Thoracic aorta (tissue), 2 donors: ENCODE results near the gene GPC3. TPM values are rescaled to one million over a fixed set of nuclear protein-coding genes. Genes with fewer than 3 reads are reported as not detected.

Source experiments
- ATAC-seq: fragments of 150-250 bp; one replicate; pipeline ENCODE4 v1.8.0; 2017; ENCODE audit warnings: low read depth; ENCODE audit not compliant: insufficient number of reproducible peaks, low FRiP score
- DNase-seq: peaks from one replicate; pipeline ENCODE4 v3.0.0-alpha.2; 2020; ENCODE audit warnings: low spot score
- H3K27ac ChIP-seq, 2 donors: fragments of 200-600 bp; sonication (generic); 1 replicate in 1 of 2; 2 replicates in 1 of 2; pipeline ENCODE4 v1.5.1; 2016; ENCODE audit warnings: mild to moderate bottlenecking in 2 of 2, moderate library complexity in 2 of 2
- H3K27me3 ChIP-seq: fragments of 200-600 bp; sonication (generic); replicated peaks from 2 replicates; pipeline ENCODE4 v1.6.0; 2016; ENCODE audit warnings: mild to moderate bottlenecking; ENCODE audit not compliant: insufficient read depth
- H3K36me3 ChIP-seq: fragments of 200-600 bp; sonication (generic); one replicate; pipeline ENCODE4 v1.5.1; 2016
- H3K4me1 ChIP-seq, 2 donors: fragments of 200-600 bp; sonication (generic); 1 replicate in 1 of 2; 2 replicates in 1 of 2; pipeline versions ENCODE4 v1.5.1 to v1.6.0; 2016; ENCODE audit warnings: low read depth in 2 of 2, mild to moderate bottlenecking in 1 of 2; ENCODE audit not compliant: control insufficient read depth in 1 of 2
- H3K4me3 ChIP-seq: fragments of 200-600 bp; sonication (generic); 2 replicates; pipeline ENCODE4 v1.5.1; 2016; ENCODE audit warnings: mild to moderate bottlenecking
- H3K9me3 ChIP-seq: fragments of 200-600 bp; sonication (generic); 2 replicates; pipeline ENCODE4 v1.5.1; 2016
- total RNA-seq, 2 donors: library from RNA; depleted of rRNA; stranded (reverse); fragments of >200 nt; gene quantifications; one replicate each; pipeline versions ENCODE4 v1.1.0 to v1.2.3, GENCODE V29; 2016
- TF ChIP-seq, protein P1 (sequence below): fragments of 200-600 bp; sonication (generic); IDR thresholded peaks from one replicate; pipeline ENCODE4 v1.5.1; 2019; ENCODE audit warnings: antibody characterized with exemption

GPC3 gene
- total RNA-seq, 2 donors from 2014 or later, result 2.6 to 5.6 TPM

DNA sequence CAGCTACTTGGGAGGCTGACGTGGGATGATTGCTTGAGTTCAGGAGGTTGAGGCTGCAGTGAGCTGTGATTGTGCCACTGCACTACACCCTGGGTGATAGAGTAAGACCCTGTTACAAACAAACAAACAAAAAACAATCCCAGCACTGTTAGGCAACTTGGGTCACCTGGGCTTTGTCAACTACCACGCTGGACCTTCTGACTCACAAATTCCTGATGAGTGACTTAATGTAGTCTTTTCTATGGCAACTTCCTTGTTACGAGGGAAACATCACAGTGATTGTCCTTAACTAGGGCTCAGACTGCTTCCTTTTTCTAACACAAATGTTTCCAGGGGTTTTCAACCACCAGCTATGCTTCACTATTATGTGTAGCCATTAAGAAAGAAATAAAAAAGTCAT lies 441.3 kb downstream of the GPC3 start:
- no peak for DNase-seq
- no peak for ATAC-seq
- Histone ChIP-seq H3K27ac (no peak overlapping the region), H3K27me3 (no peaks in the 10 kb centered on the region), H3K36me3 (no peaks in the 10 kb centered on the region), H3K4me3 (no peak overlapping the region), H3K4me1 (no peaks in the 10 kb centered on the region), H3K9me3 (no peaks in the 10 kb centered on the region)
- TF ChIP-seq, protein P1, sequence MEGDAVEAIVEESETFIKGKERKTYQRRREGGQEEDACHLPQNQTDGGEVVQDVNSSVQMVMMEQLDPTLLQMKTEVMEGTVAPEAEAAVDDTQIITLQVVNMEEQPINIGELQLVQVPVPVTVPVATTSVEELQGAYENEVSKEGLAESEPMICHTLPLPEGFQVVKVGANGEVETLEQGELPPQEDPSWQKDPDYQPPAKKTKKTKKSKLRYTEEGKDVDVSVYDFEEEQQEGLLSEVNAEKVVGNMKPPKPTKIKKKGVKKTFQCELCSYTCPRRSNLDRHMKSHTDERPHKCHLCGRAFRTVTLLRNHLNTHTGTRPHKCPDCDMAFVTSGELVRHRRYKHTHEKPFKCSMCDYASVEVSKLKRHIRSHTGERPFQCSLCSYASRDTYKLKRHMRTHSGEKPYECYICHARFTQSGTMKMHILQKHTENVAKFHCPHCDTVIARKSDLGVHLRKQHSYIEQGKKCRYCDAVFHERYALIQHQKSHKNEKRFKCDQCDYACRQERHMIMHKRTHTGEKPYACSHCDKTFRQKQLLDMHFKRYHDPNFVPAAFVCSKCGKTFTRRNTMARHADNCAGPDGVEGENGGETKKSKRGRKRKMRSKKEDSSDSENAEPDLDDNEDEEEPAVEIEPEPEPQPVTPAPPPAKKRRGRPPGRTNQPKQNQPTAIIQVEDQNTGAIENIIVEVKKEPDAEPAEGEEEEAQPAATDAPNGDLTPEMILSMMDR, result no peak

DNA sequence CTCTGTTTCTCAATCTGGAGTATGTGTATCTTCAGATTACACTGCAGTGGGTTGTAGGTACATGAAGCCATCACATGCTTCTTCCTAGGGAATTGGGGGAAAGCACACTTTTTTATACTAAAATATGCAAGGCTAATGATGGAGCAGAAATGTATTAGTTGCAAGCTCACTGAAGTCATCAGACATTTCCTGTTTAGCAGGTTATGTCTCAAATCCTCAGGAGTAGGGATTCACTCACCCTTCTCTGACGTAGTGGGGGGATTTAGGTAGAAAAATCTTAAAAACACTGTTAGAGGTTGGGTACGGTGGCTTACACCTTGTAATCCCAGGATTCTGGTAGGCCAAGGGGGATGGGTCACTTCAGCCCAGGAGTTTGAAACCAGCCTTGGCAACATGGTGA lies 441.7 kb downstream of the GPC3 start:
- no peaks in the 10 kb centered on the region for H3K4me1 ChIP-seq
- ATAC-seq, result no peak
- H3K9me3 ChIP-seq, result no peaks in the 10 kb centered on the region
- TF ChIP-seq, protein P1, result no peak
- H3K4me3 ChIP-seq, result no peak overlapping the region
- DNase-seq, result no peak
- H3K27me3 ChIP-seq, result no peaks in the 10 kb centered on the region
- no peaks in the 10 kb centered on the region for H3K36me3 ChIP-seq
- no peak overlapping the region for H3K27ac ChIP-seq

DNA sequence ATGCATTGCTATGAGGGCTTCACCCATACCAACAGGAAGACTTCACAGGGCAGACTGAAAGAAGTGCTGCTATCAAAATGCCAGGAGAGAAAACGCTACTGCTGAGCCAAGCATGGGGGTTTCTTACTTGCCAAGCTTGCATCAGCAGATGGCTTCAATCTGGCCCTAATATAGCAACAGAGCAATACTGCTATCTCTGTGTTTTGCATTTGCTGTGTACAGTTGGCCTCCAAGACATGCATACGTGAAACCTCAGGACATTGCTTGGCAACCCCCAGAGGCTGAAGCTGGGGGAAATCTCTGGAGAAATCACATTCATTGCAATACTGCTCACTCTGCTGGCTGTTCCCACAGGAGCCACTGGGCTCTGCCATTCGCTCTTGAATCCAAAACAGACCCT lies 442.9 kb downstream of the GPC3 start:
- Histone ChIP-seq H3K27ac (no peak overlapping the region), H3K9me3 (no peaks in the 10 kb centered on the region), H3K4me1 (no peaks in the 10 kb centered on the region), H3K4me3 (no peak overlapping the region), H3K36me3 (no peaks in the 10 kb centered on the region), H3K27me3 (no peaks in the 10 kb centered on the region)
- TF ChIP-seq, protein P1, result no peak
- DNase-seq (no peak), ATAC-seq (no peak)

- Histone ChIP-seq H3K27me3 (no peaks in the 10 kb centered on the region), H3K4me3 (no peak overlapping the region), H3K36me3 (no peaks in the 10 kb centered on the region), H3K4me1 (no peaks in the 10 kb centered on the region), H3K27ac (no peak overlapping the region), H3K9me3 (no peaks in the 10 kb centered on the region)
- no peak for DNase-seq
- TF ChIP-seq, protein P1, result no peak
- no peak for ATAC-seq
Observed at GRCh38 chrX:133541021-133541420, 444.4 kb downstream of the GPC3 start.

DNA sequence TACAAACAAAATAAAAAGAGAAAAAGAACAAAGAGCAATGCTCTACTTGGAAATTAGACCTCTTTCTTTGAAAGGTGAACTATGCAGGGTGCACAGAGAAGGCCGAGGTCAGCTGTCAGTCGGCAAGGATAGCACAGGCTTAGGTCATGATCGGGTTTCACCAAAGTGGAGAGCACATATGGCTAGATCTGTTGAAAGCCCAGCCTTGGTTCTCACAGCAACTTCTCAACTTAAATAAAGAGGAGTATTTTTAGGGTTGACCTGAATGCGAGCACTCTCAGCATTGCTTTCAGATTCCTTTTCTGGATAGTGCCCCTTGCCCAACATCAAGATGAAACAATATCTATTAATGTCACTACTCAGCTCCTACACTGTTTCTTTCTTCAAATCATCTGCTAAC lies 447.2 kb downstream of the GPC3 start:
- TF ChIP-seq, protein P1, result no peak
- H3K9me3 ChIP-seq, result no peaks in the 10 kb centered on the region
- no peaks in the 10 kb centered on the region for H3K27me3 ChIP-seq
- H3K4me3 ChIP-seq, result no peak overlapping the region
- DNase-seq (no peak), ATAC-seq (no peak)
- H3K27ac ChIP-seq, result no peak overlapping the region
- H3K36me3 ChIP-seq, result no peaks in the 10 kb centered on the region
- no peaks in the 10 kb centered on the region for H3K4me1 ChIP-seq
